IMR-90 (cell line): Measurements from ENCODE around the gene GADD45GIP1. TPM values are rescaled to one million over a fixed set of nuclear protein-coding genes. Genes with fewer than 3 reads are reported as not detected.

Experiments used
- ATAC-seq: fragments of 200-7000 bp; cut with Tn5 transposase; 2 replicates; pipeline ENCODE4 v1.9.1; 2020; ENCODE audit warnings: low read depth, mild to moderate bottlenecking, moderate library complexity
- BruUV-seq: library from RNA; stranded (reverse); fragments of 400-500 nt; replicated peaks from 2 replicates; lab custom pipeline; 2021; lab: Mats Ljungman, UMichigan
- CTCF ChIA-PET: fragments of 300-600 bp; formaldehyde crosslinking; extraction: SDS; loops from one replicate; lab custom pipeline; 2021; ENCODE audit warnings: antibody characterized with exemption; lab: Yijun Ruan, JAX
- POLR2A ChIA-PET: fragments of 300-600 bp; sonication (Branson Sonifier 250); formaldehyde crosslinking; loops from one replicate; lab custom pipeline; 2022; ENCODE audit warnings: antibody characterized with exemption; ENCODE audit not compliant: unreplicated experiment; lab: Charles Lee
- DNase-seq: peaks from one replicate; pipeline ENCODE4 v3.0.0; 2013
- H2AFZ ChIP-seq: replicated peaks from 2 replicates; pipeline ENCODE3; 2013; ENCODE audit warnings: low read length, mild to moderate bottlenecking; ENCODE audit not compliant: poor library complexity
- H2AK5ac ChIP-seq: 2 replicates; pipeline ENCODE4 v1.6.1; 2013; ENCODE audit warnings: low read depth, low read length, inconsistent platforms
- H2AK9ac ChIP-seq: replicated peaks from 2 replicates; pipeline ENCODE3; 2013; ENCODE audit warnings: mild to moderate bottlenecking, low read depth, low read length, moderate library complexity; ENCODE audit not compliant: poor library complexity
- H2BK120ac ChIP-seq: 2 replicates; pipeline ENCODE4 v1.6.1; 2013; ENCODE audit warnings: low read depth, low read length, inconsistent platforms
- H2BK15ac ChIP-seq: 3 replicates; pipeline ENCODE4 v1.6.1; 2013; ENCODE audit warnings: low read depth, low read length, inconsistent platforms
- H2BK20ac ChIP-seq: 2 replicates; pipeline ENCODE4 v1.6.1; 2013; ENCODE audit warnings: low read depth, mild to moderate bottlenecking, inconsistent platforms, low read length, moderate library complexity
- H2BK5ac ChIP-seq: 2 replicates; pipeline ENCODE4 v1.6.1; 2013; ENCODE audit warnings: mild to moderate bottlenecking, low read depth, low read length, inconsistent platforms; ENCODE audit not compliant: poor library complexity, severe bottlenecking
- H3K14ac ChIP-seq: replicated peaks from 2 replicates; pipeline ENCODE4 v1.6.1; 2013; ENCODE audit warnings: low read depth, low read length, inconsistent platforms
- H3K18ac ChIP-seq: 2 replicates; pipeline ENCODE4 v1.6.1; 2013; ENCODE audit warnings: low read depth, low read length, control low read depth
- H3K23ac ChIP-seq: 2 replicates; pipeline ENCODE4 v1.6.1; 2013; ENCODE audit warnings: low read depth, low read length, inconsistent platforms
- H3K27ac ChIP-seq: 2 replicates; pipeline ENCODE4 v1.5.1; 2013; ENCODE audit warnings: mild to moderate bottlenecking, control low read depth, low read length; ENCODE audit not compliant: insufficient read depth
- H3K27me3 ChIP-seq: 2 replicates; pipeline ENCODE4 v1.6.1; 2013; ENCODE audit warnings: low read length; ENCODE audit not compliant: control insufficient read depth, insufficient read depth
- H3K36me3 ChIP-seq: 2 replicates; pipeline ENCODE4 v1.6.1; 2013; ENCODE audit warnings: low read length, mixed read lengths; ENCODE audit not compliant: control insufficient read depth, insufficient read depth
- H3K4ac ChIP-seq: 2 replicates; pipeline ENCODE4 v1.6.1; 2013; ENCODE audit warnings: low read depth, low read length, inconsistent platforms
- H3K4me1 ChIP-seq: 2 replicates; pipeline ENCODE4 v1.6.1; 2013; ENCODE audit warnings: low read length, mixed read lengths; ENCODE audit not compliant: control insufficient read depth, insufficient read depth
- H3K4me2 ChIP-seq: 2 replicates; pipeline ENCODE4 v1.6.1; 2013; ENCODE audit warnings: low read depth, mild to moderate bottlenecking, control low read depth, low read length, moderate library complexity
- H3K4me3 ChIP-seq: 2 replicates; pipeline ENCODE4 v1.5.1; 2013; ENCODE audit warnings: low read depth, mild to moderate bottlenecking, control low read depth, low read length, moderate library complexity; ENCODE audit not compliant: insufficient read depth
- H3K56ac ChIP-seq: 2 replicates; pipeline ENCODE4 v1.6.1; 2013; ENCODE audit warnings: low read length, inconsistent platforms; ENCODE audit not compliant: insufficient read depth; ENCODE audit errors: extremely low read depth
- H3K79me1 ChIP-seq, 2 experiments: 2 replicates each; pipeline ENCODE4 v1.6.1; 2013; ENCODE audit warnings: low read length in 2 of 2, inconsistent platforms in 1 of 2, low read depth in 1 of 2
- H3K9ac ChIP-seq: 2 replicates; pipeline ENCODE4 v1.6.1; 2013; ENCODE audit warnings: low read depth, low read length, control low read depth
- H3K9me1 ChIP-seq: 2 replicates; pipeline ENCODE4 v1.6.1; 2013; ENCODE audit warnings: low read length, inconsistent platforms; ENCODE audit not compliant: insufficient read depth
- H3K9me3 ChIP-seq: 2 replicates; pipeline ENCODE4 v1.6.1; 2013; ENCODE audit warnings: low read length; ENCODE audit not compliant: control insufficient read depth, insufficient read depth
- H4K20me1 ChIP-seq: 2 replicates; pipeline ENCODE4 v1.6.1; 2013; ENCODE audit warnings: low read length, inconsistent platforms; ENCODE audit not compliant: insufficient read depth
- H4K5ac ChIP-seq: 2 replicates; pipeline ENCODE4 v1.6.1; 2013; ENCODE audit warnings: mild to moderate bottlenecking, low read depth, low read length, control low read depth
- H4K8ac ChIP-seq, 2 experiments: 2 replicates each; pipeline ENCODE4 v1.6.1; 2013; ENCODE audit warnings: low read depth in 2 of 2, low read length in 2 of 2, control low read depth in 1 of 2, inconsistent platforms in 1 of 2
- H4K91ac ChIP-seq: 2 replicates; pipeline ENCODE4 v1.6.1; 2013; ENCODE audit warnings: low read depth, low read length, inconsistent platforms; ENCODE audit not compliant: insufficient read depth
- CEBPB ChIP-seq: IDR thresholded peaks from 2 replicates; pipeline ENCODE4 v1.6.1; 2012; ENCODE audit warnings: low read depth, low read length, improper control_type of control experiment
- CHD1 ChIP-seq: IDR thresholded peaks from 2 replicates; pipeline ENCODE4 v1.6.1; 2012; ENCODE audit warnings: low read depth, low read length, improper control_type of control experiment
- MAFK ChIP-seq: IDR thresholded peaks from 2 replicates; pipeline ENCODE4 v1.6.1; 2012; ENCODE audit warnings: low read depth, low read length, improper control_type of control experiment
- RFX5 ChIP-seq: IDR thresholded peaks from 2 replicates; pipeline ENCODE4 v1.8.0; 2012; ENCODE audit warnings: low read depth, mild to moderate bottlenecking, low read length, moderate library complexity
- WGBS, 2 experiments: methylation state at CpG; one replicate each; pipeline versions ENCODE4 v1.1.5 to v1.1.7; 2013; ENCODE audit warnings: missing lambda C conversion rate in 2 of 2; ENCODE audit not compliant: insufficient read length in 1 of 2; ENCODE audit errors: extremely low coverage in 2 of 2; 5-methylcytosine and 5-hydroxymethylcytosine counted together
- dilution Hi-C: fragments of 300-500 bp; cut with HindIII; formaldehyde crosslinking; loops from one replicate; pipeline ENCODE4 v1.14.3; 2018; ENCODE audit warnings: low sequenced_read_pairs; ENCODE audit not compliant: unreplicated experiment
- in situ Hi-C: fragments of 300-500 bp; cut with MboI; formaldehyde crosslinking; loops from 3 replicates; pipeline ENCODE4 v1.14.3; 2019; ENCODE audit warnings: low sequenced_read_pairs, inconsistent platforms, mixed read lengths
- intact Hi-C: fragments of 100-400 bp; cut with micrococcal nuclease; formaldehyde crosslinking; loops from 2 replicates; pipeline ENCODE4 v1.10.0; 2022
- polyA plus RNA-seq, 3 experiments: library from polyadenylated mRNA; depleted of rRNA; stranded (reverse); fragments of >200 nt; gene quantifications; 2 replicates each; pipeline ENCODE4 v1.2.3, GENCODE V29; 2012; ENCODE audit warnings: low replicate concordance in 1 of 3
- total RNA-seq: library from RNA; depleted of rRNA; stranded (reverse); fragments of >200 nt; gene quantifications from 2 replicates; pipeline ENCODE4 v1.2.3, GENCODE V29; 2012
- TF ChIP-seq, protein P1 (sequence below): fragments of 150-350 bp; IDR thresholded peaks from 2 replicates; pipeline ENCODE4 v1.6.1; 2017; ENCODE audit warnings: mild to moderate bottlenecking, antibody characterized with exemption, low read length, low read depth
- TF ChIP-seq, protein P2 (sequence below): fragments of 150-350 bp; IDR thresholded peaks from 2 replicates; pipeline ENCODE4 v1.6.1; 2016; ENCODE audit warnings: low read depth, mild to moderate bottlenecking, low read length, moderate library complexity, borderline replicate concordance

The GADD45GIP1 gene
- total and polyA plus RNA-seq, 2 of the 4 experiments (the other 2 are of a cell fraction), result 13.3 to 42.4 TPM

DNA sequence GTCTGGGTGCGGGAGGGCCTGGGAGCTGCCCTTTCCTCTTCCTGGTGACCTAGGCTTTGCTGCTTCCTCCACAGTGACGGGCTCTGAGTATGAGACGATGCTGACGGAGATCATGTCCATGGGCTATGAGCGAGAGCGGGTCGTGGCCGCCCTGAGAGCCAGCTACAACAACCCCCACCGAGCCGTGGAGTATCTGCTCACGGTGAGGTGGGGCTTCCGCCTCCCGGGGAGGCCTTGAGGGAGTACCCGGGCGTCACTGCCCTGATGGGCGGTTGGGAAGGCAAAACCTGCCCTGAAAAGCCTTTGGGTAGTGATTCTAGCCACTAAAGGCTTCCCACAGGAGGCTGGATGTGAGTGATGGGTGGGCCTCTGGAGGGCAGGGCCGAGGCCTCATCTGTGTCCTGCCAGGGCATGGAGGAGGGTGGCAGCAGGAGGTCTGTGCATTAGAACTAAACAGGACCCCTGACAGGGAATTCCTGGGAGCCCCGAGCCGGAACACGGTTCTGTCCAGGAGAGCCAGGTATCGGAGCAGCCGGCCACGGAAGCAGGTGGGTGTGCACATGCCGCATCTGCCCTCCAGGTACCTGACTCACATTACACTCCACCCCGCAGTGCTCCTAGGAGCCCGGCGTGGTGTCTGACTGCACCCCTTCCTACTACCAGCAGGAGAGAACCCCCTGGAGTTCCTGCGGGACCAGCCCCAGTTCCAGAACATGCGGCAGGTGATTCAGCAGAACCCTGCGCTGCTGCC lies 8.2 kb downstream of the GADD45GIP1 start:
- CTCF ChIA-PET, result no interaction called here
- Histone ChIP-seq H2AFZ (no peak overlapping the region), H3K9ac (no peak overlapping the region), H2AK9ac (no peak overlapping the region), H3K4me2 (no peak overlapping the region), H4K8ac (no peak overlapping the region), H3K4ac (no peak overlapping the region), H3K27me3 (no peaks in the 10 kb centered on the region), H4K20me1 (peaks cover 35% of the 10 kb centered on the region), H2BK20ac (no peak overlapping the region), H4K5ac (no peak overlapping the region), H2BK120ac (no peak overlapping the region), H3K4me1 (peaks cover 16% of the 10 kb centered on the region), H2AK5ac (no peak overlapping the region), H3K4me3 (no peak overlapping the region), H3K79me1 (peaks cover 26 to 69% of the 10 kb centered on the region in 2 experiments), H2BK15ac (no peak overlapping the region), H3K9me1 (peaks cover 9% of the 10 kb centered on the region; the same call in 1 of the 2 replicates), H4K91ac (no peak overlapping the region), H3K56ac (no peak overlapping the region), H3K14ac (no peak overlapping the region), H3K23ac (no peak overlapping the region), H3K9me3 (no peaks in the 10 kb centered on the region), H3K36me3 (peaks cover 58% of the 10 kb centered on the region), H3K18ac (no peak overlapping the region), H2BK5ac (no peak overlapping the region), H3K27ac (no peak overlapping the region)
- POLR2A ChIA-PET, result no interaction called here
- dilution Hi-C loops (no loop called here), in situ Hi-C loops (no loop called here), intact Hi-C loops (no loop called here)
- BruUV-seq, result no TSS peak
- ATAC-seq, result no peak
- DNase-seq, result no peak
- WGBS, 2 experiments, result 94% methylated on average over 11 of the region's 30 CpGs; no CpG with 5 or more reads in 1 of the 2 experiments
- no peak for TF ChIP-seq MAFK
- no peak for TF ChIP-seq CEBPB
- TF ChIP-seq CHD1, result no peak
- TF ChIP-seq, protein P1, sequence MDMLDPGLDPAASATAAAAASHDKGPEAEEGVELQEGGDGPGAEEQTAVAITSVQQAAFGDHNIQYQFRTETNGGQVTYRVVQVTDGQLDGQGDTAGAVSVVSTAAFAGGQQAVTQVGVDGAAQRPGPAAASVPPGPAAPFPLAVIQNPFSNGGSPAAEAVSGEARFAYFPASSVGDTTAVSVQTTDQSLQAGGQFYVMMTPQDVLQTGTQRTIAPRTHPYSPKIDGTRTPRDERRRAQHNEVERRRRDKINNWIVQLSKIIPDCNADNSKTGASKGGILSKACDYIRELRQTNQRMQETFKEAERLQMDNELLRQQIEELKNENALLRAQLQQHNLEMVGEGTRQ, result no peak
- TF ChIP-seq RFX5, result no peak
- TF ChIP-seq, protein P2, sequence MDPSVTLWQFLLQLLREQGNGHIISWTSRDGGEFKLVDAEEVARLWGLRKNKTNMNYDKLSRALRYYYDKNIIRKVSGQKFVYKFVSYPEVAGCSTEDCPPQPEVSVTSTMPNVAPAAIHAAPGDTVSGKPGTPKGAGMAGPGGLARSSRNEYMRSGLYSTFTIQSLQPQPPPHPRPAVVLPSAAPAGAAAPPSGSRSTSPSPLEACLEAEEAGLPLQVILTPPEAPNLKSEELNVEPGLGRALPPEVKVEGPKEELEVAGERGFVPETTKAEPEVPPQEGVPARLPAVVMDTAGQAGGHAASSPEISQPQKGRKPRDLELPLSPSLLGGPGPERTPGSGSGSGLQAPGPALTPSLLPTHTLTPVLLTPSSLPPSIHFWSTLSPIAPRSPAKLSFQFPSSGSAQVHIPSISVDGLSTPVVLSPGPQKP, result no peak
